GM18868 (cell line): ENCODE measurements around the gene PDE4C.
"Not testable (repeated sequence)": the region's sequence is repeated elsewhere in the genome, so short reads cannot be mapped to it uniquely, and the experiment has no call there.

Source experiments
- ATAC-seq: cut with Tn5 transposase; IDR thresholded peaks from one replicate; pipeline ENCODE4 v1.9.1; 2021; ENCODE audit warnings: mild to moderate bottlenecking, moderate library complexity; ENCODE audit not compliant: unreplicated experiment

PDE4C gene

GRCh38 chr19:18223860-18224524 lies 2.2 kb downstream of the PDE4C start:
- ATAC-seq: no peak

- ATAC-seq: no peak
Measured at GRCh38 chr19:18221815-18222725, 4.2 kb downstream of the PDE4C start.

- ATAC-seq: no peak
Measured at GRCh38 chr19:18220632-18221275, 5.5 kb downstream of the PDE4C start.

- no peak for ATAC-seq
Measured at GRCh38 chr19:18219911-18220631, 6.2 kb downstream of the PDE4C start.

GRCh38 chr19:18218600-18218999 lies 7.6 kb downstream of the PDE4C start:
- ATAC-seq: no peak

- no peak for ATAC-seq
Measured at GRCh38 chr19:18218159-18218558, 8.1 kb downstream of the PDE4C start.

- no peak for ATAC-seq
Measured at GRCh38 chr19:18216789-18217188, 9.4 kb downstream of the PDE4C start.

- no peak for ATAC-seq
Measured at GRCh38 chr19:18214779-18215433, 11.3 kb downstream of the PDE4C start.

- no peak for ATAC-seq
Measured at GRCh38 chr19:18211683-18212082, 14.6 kb downstream of the PDE4C start.

- ATAC-seq: not testable (repeated sequence)
Measured at GRCh38 chr19:18209912-18210311, 16.3 kb downstream of the PDE4C start.

- no peak for ATAC-seq
Measured at GRCh38 chr19:18208098-18208951, 17.9 kb downstream of the PDE4C start.

- ATAC-seq: no peak
Measured at GRCh38 chr19:18206018-18206417, 20.2 kb downstream of the PDE4C start.

GRCh38 chr19:18205200-18205892 lies 20.9 kb downstream of the PDE4C start:
- no peak for ATAC-seq

- ATAC-seq: peak; percentile 18
Measured at GRCh38 chr19:18204394-18205199, 21.6 kb downstream of the PDE4C start.

- ATAC-seq: peak; percentile 89
Measured at GRCh38 chr19:18203863-18204393, 22.3 kb downstream of the PDE4C start, which contains the start of gene RAB3A. Gene RAB3A, minus strand, starts transcription at chr19:18204042. Its CDS starts 1,302 bp downstream, at chr19:18202740.

GRCh38 chr19:18203408-18203862 lies 22.8 kb downstream of the PDE4C start:
- ATAC-seq: no peak

- no peak for ATAC-seq
Measured at GRCh38 chr19:18202778-18203407, 23.3 kb downstream of the PDE4C start.
